ENCODE results near the gene ESR2. TPM values are rescaled to one million over a fixed set of nuclear protein-coding genes. Genes with fewer than 3 reads are reported as not detected.

ESR2 gene
- total and polyA plus RNA-seq, 4 donors = 0.11 to 3.4 (median 0.37) TPM

DNA sequence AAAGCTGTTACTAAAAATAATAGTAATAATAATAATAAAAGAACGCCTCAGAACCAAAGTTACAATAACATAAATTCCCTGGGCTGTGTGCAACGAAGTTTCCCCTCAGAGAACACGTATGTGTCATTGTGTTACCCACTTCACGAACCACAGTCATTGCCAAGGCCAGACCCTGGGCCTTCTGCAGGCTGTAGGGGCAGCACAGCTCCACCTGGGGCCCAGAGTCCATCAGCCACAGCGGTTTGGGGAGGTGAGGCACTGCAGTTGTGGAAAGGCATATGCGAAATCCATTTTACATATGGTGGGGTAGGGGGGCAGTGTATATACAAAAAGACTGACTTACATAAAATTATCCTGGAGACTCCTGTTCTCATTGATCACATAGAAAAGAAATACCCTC is 56.1 kb downstream of the ESR2 start:
- TF ChIP-seq, protein P1, sequence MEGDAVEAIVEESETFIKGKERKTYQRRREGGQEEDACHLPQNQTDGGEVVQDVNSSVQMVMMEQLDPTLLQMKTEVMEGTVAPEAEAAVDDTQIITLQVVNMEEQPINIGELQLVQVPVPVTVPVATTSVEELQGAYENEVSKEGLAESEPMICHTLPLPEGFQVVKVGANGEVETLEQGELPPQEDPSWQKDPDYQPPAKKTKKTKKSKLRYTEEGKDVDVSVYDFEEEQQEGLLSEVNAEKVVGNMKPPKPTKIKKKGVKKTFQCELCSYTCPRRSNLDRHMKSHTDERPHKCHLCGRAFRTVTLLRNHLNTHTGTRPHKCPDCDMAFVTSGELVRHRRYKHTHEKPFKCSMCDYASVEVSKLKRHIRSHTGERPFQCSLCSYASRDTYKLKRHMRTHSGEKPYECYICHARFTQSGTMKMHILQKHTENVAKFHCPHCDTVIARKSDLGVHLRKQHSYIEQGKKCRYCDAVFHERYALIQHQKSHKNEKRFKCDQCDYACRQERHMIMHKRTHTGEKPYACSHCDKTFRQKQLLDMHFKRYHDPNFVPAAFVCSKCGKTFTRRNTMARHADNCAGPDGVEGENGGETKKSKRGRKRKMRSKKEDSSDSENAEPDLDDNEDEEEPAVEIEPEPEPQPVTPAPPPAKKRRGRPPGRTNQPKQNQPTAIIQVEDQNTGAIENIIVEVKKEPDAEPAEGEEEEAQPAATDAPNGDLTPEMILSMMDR (IDR thresholded peaks at IDR 0.05; ENCODE audit: control extremely low read depth, extremely low read depth) = no peak

DNA sequence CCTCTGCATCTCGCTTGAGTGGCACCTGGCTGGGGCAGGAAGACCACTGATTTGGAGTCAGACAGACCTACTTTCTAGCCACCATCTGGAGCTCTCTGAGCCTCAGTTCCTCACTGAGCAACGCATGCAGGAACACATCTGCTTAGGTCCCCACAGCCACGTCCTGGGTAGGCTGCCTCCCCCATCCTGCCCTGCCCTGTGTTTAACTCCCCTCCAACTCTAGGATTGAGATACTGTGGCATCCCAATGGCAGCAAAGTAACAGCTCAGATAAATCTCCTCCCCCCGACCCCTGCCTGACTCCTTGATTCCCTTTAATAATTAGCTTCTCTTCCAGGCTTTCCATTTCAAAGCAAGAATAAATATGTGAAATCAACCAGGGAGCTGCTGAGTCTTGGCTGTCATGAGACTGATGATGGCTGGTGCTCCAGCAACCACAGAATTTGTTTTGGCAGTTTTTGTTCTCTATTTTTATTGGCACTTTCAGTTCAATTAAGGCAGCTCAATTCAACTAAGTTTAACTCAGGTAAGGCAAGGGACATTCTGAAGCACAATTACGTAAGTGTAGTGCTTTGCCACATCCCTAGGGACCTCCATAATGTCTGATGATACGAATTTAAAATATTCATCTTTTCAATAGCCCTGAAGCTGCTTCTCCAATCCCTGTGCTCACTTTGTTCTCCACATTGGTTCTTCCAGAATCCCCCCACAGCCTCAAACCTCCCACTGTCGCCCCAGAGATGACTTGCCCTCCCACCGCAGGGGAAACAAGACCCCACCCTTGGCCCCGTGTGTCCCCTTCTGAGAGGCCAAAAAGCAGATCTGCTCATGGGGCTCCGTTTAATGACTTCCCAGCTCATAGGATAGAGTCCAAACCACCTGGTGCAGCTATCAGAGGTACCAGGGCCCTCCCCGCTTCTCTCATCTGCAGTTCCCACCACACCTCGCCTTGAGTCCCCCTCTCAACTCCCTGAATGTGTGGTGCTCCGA is 58.2 kb downstream of the ESR2 start:
- no peak overlapping the region for H3K4me3 ChIP-seq
- no peak for DNase-seq
- peaks cover 0 to 10% (median 0%) of the 10 kb centered on the region in 4 donors for H3K36me3 ChIP-seq (ENCODE audit: control insufficient read depth in 4 of 4, insufficient read depth in 4 of 4, low read length in 4 of 4)
- no peak overlapping the region for H3K27ac ChIP-seq (ENCODE audit: low read depth in 1 of 2, low read length in 1 of 2)
- H3K9me3 ChIP-seq (ENCODE audit: control insufficient read depth in 4 of 4, insufficient read depth in 3 of 4, low read length in 3 of 4) = peaks cover 0 to 1% (median 0%) of the 10 kb centered on the region in 4 donors
- no peak overlapping the region for H3K9ac ChIP-seq (ENCODE audit: insufficient read depth in 1 of 2, low read length in 2 of 2)
- WGBS, 2 donors = 74% methylated on average over 13 of the region's 13 CpGs
- ATAC-seq (ENCODE audit: insufficient read depth, low FRiP score) = no peak
- H3K27me3 ChIP-seq (ENCODE audit: control insufficient read depth in 3 of 3, insufficient read depth in 3 of 3, low read length in 2 of 3) = no peaks in the 10 kb centered on the region
- TF ChIP-seq, protein P1 (IDR thresholded peaks at IDR 0.05; ENCODE audit: control extremely low read depth, extremely low read depth) = no peak
- H3K4me1 ChIP-seq (ENCODE audit: control insufficient read depth in 5 of 5, insufficient read depth in 5 of 5, low read length in 5 of 5) = peaks cover 0 to 9% (median 1%) of the 10 kb centered on the region in 5 donors

More for the DNA sequence above, 56.1 kb downstream of the ESR2 start:
- H3K4me3 ChIP-seq = no peak overlapping the region
- DNase-seq = no peak
- H3K36me3 ChIP-seq (ENCODE audit: control insufficient read depth in 4 of 4, insufficient read depth in 4 of 4, low read length in 4 of 4) = no peaks in the 10 kb centered on the region
- H3K9me3 ChIP-seq (ENCODE audit: control insufficient read depth in 4 of 4, insufficient read depth in 3 of 4, low read length in 3 of 4) = peaks cover 0 to 1% (median 0%) of the 10 kb centered on the region in 4 donors
- ATAC-seq (ENCODE audit: insufficient read depth, low FRiP score) = no peak
- H3K27ac ChIP-seq (ENCODE audit: low read depth in 1 of 2, low read length in 1 of 2) = no peak overlapping the region
- H3K4me1 ChIP-seq (ENCODE audit: control insufficient read depth in 5 of 5, insufficient read depth in 5 of 5, low read length in 5 of 5) = peaks cover 0 to 9% (median 1%) of the 10 kb centered on the region in 5 donors
- H3K27me3 ChIP-seq (ENCODE audit: control insufficient read depth in 3 of 3, insufficient read depth in 3 of 3, low read length in 2 of 3) = no peaks in the 10 kb centered on the region
- no peak overlapping the region for H3K9ac ChIP-seq (ENCODE audit: insufficient read depth in 1 of 2, low read length in 2 of 2)
- WGBS, 2 donors = 91 to 93% methylated on average over 6 of the region's 6 CpGs

DNA sequence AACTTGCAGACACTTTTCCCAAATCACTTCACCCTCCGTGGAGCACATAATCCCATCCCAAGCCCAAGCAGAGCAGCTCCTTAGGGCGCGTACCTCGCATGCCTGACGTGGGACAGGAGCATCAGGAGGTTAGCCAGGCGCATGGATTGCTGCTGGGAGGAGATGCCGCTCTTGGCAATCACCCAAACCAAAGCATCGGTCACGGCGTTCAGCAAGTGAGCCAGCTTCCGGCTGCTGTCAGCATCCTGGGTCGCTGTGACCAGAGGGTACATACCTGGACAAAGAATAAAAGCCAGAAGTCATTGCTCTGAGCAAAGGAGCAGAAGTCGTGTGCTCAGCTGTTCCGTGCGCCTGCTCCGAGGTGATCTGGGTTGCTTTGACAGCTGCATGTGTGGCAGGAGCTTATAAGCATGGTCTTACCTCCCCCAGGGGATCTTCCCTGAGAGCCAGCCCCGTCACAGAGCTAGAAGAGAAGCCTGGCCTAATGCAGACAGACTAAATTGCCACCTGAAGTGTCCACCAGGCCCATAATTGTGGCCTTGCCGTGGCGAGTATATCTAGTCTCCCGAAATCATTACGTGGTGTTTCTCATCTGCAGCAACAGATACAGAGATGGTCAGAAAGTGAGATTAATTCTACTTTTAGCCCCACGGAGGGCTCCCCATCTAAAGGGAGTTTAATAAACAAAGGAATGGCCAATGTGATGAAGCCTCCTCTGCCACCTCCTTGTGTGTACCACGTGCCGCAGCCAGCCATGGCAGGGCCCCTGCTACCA is 59.1 kb downstream of the ESR2 start:
- DNase-seq (no peak), ATAC-seq (ENCODE audit: insufficient read depth, low FRiP score) (no peak)
- TF ChIP-seq, protein P1 (IDR thresholded peaks at IDR 0.05; ENCODE audit: control extremely low read depth, extremely low read depth) = no peak
- Histone ChIP-seq H3K9me3 (ENCODE audit: control insufficient read depth in 4 of 4, insufficient read depth in 3 of 4, low read length in 3 of 4) (peaks cover 0 to 1% (median 0%) of the 10 kb centered on the region in 4 donors), H3K27ac (ENCODE audit: low read depth in 1 of 2, low read length in 1 of 2) (no peak overlapping the region), H3K4me1 (ENCODE audit: control insufficient read depth in 5 of 5, insufficient read depth in 5 of 5, low read length in 5 of 5) (peaks cover 0 to 9% (median 1%) of the 10 kb centered on the region in 5 donors), H3K4me3 (no peak overlapping the region), H3K27me3 (ENCODE audit: control insufficient read depth in 3 of 3, insufficient read depth in 3 of 3, low read length in 2 of 3) (no peaks in the 10 kb centered on the region), H3K9ac (ENCODE audit: insufficient read depth in 1 of 2, low read length in 2 of 2) (no peak overlapping the region), H3K36me3 (ENCODE audit: control insufficient read depth in 4 of 4, insufficient read depth in 4 of 4, low read length in 4 of 4) (peaks cover 0 to 10% (median 0%) of the 10 kb centered on the region in 4 donors)
- WGBS, 2 donors = 79 to 81% methylated on average over 24 of the region's 24 CpGs

Measured in lung (tissue), 12 donors.